Parathyroid adenoma (tissue), 2 donors: Measurements from ENCODE around the gene ARHGEF1.

ENCODE experiments used
- H2AFZ ChIP-seq: fragments of 300-600 bp; sonication (generic); one replicate; pipeline ENCODE4 v1.7.0; 2017; ENCODE audit warnings: antibody characterized with exemption, mild to moderate bottlenecking
- H3K27ac ChIP-seq: fragments of 300-600 bp; sonication (generic); one replicate; pipeline ENCODE4 v1.7.0; 2017
- H3K27me3 ChIP-seq: fragments of 300-600 bp; sonication (generic); one replicate; pipeline ENCODE4 v1.7.0; 2017; ENCODE audit warnings: low read length; ENCODE audit not compliant: control insufficient read depth, insufficient read depth
- H3K36me3 ChIP-seq: fragments of 300-600 bp; sonication (generic); one replicate; pipeline ENCODE4 v1.7.0; 2017; ENCODE audit warnings: low read length; ENCODE audit not compliant: control insufficient read depth, insufficient read depth
- H3K4me1 ChIP-seq: fragments of 300-600 bp; sonication (generic); one replicate; pipeline ENCODE4 v1.7.0; 2017; ENCODE audit warnings: control low read depth
- H3K4me2 ChIP-seq: fragments of 300-600 bp; sonication (generic); one replicate; pipeline ENCODE4 v1.7.0; 2017; ENCODE audit warnings: low read length
- H3K4me3 ChIP-seq: fragments of 300-600 bp; sonication (generic); one replicate; pipeline ENCODE4 v1.7.0; 2017; ENCODE audit warnings: low read depth, low read length
- H3K79me2 ChIP-seq: fragments of 300-600 bp; sonication (generic); one replicate; pipeline ENCODE4 v1.7.0; 2017; ENCODE audit warnings: control low read depth
- H3K9ac ChIP-seq: fragments of 300-600 bp; sonication (generic); one replicate; pipeline ENCODE4 v1.7.0; 2017; ENCODE audit warnings: mild to moderate bottlenecking
- H3K9me3 ChIP-seq: fragments of 300-600 bp; sonication (generic); one replicate; pipeline ENCODE4 v1.7.0; 2017; ENCODE audit warnings: low read length; ENCODE audit not compliant: control insufficient read depth
- CTCF ChIP-seq: fragments of 300-600 bp; sonication (generic); IDR thresholded peaks from one replicate; pipeline ENCODE4 v1.7.0; 2017; ENCODE audit warnings: antibody characterized with exemption, mild to moderate bottlenecking
- donor health status: primary hyperparathyroidism.

ARHGEF1 gene

GRCh38 chr19:41906271-41906670 is 23.3 kb downstream of the ARHGEF1 start:
- no peak overlapping the region for H2AFZ ChIP-seq
- no peaks in the 10 kb centered on the region for H3K27me3 ChIP-seq
- H3K27ac ChIP-seq, result peak overlapping the region; percentile 98
- H3K4me1 ChIP-seq, result peaks cover 46% of the 10 kb centered on the region
- H3K9ac ChIP-seq, result no peak overlapping the region
- no peaks in the 10 kb centered on the region for H3K9me3 ChIP-seq
- no peak overlapping the region for H3K4me2 ChIP-seq
- no peak overlapping the region for H3K4me3 ChIP-seq
- TF ChIP-seq CTCF, result no peak
- H3K36me3 ChIP-seq, result no peaks in the 10 kb centered on the region
- peaks cover 4% of the 10 kb centered on the region for H3K79me2 ChIP-seq

GRCh38 chr19:41906916-41907680 is 24.1 kb downstream of the ARHGEF1 start:
- Histone ChIP-seq H3K79me2 (peaks cover 4% of the 10 kb centered on the region), H3K27me3 (no peaks in the 10 kb centered on the region), H3K4me2 (no peak overlapping the region), H3K9ac (no peak overlapping the region), H3K4me3 (no peak overlapping the region), H3K27ac (no peak overlapping the region), H3K36me3 (no peaks in the 10 kb centered on the region), H3K9me3 (no peaks in the 10 kb centered on the region), H3K4me1 (peaks cover 42% of the 10 kb centered on the region), H2AFZ (no peak overlapping the region)
- TF ChIP-seq CTCF, result no peak

GRCh38 chr19:41907994-41908615 is 25.1 kb downstream of the ARHGEF1 start:
- Histone ChIP-seq H3K79me2 (peaks cover 4% of the 10 kb centered on the region), H3K36me3 (no peaks in the 10 kb centered on the region)

GRCh38 chr19:41908724-41909464 is 25.9 kb downstream of the ARHGEF1 start:
- Histone ChIP-seq H3K9me3 (no peaks in the 10 kb centered on the region), H2AFZ (no peak overlapping the region), H3K9ac (no peak overlapping the region), H3K27me3 (peaks cover 2% of the 10 kb centered on the region), H3K27ac (no peak overlapping the region), H3K36me3 (no peaks in the 10 kb centered on the region), H3K4me3 (no peak overlapping the region), H3K79me2 (peaks cover 4% of the 10 kb centered on the region), H3K4me1 (peaks cover 35% of the 10 kb centered on the region), H3K4me2 (no peak overlapping the region)
- no peak for TF ChIP-seq CTCF

More at GRCh38 chr19:41907994-41908615, 25.1 kb downstream of the ARHGEF1 start:
- no peak overlapping the region for H3K4me2 ChIP-seq
- H3K27me3 ChIP-seq, result no peaks in the 10 kb centered on the region
- H3K27ac ChIP-seq, result no peak overlapping the region
- no peak overlapping the region for H3K4me3 ChIP-seq
- no peak overlapping the region for H3K9ac ChIP-seq
- peaks cover 36% of the 10 kb centered on the region for H3K4me1 ChIP-seq
- TF ChIP-seq CTCF, result no peak
- H3K9me3 ChIP-seq, result no peaks in the 10 kb centered on the region
- no peak overlapping the region for H2AFZ ChIP-seq
